NCI-H82 treated with DMSO at 0.1 percent for 48 hours (cell line): Measurements from ENCODE around the gene MMRN2.
"Not testable (repeated sequence)": the region's sequence is repeated elsewhere in the genome, so short reads cannot be mapped to it uniquely, and the experiment has no call there.

Source experiments
- DNase-seq: peaks from one replicate; lab custom pipeline; 2025; ENCODE audit not compliant: unreplicated experiment; lab: John Stamatoyannopoulos, UW

The MMRN2 gene

GRCh38 chr10:86941426-86941825 is 16.0 kb downstream of the MMRN2 start:
- DNase-seq = no peak

GRCh38 chr10:86940677-86941076 is 16.7 kb downstream of the MMRN2 start:
- no peak for DNase-seq

- DNase-seq = not testable (repeated sequence)
Observed at GRCh38 chr10:86940076-86940475, 17.3 kb downstream of the MMRN2 start.

DNA sequence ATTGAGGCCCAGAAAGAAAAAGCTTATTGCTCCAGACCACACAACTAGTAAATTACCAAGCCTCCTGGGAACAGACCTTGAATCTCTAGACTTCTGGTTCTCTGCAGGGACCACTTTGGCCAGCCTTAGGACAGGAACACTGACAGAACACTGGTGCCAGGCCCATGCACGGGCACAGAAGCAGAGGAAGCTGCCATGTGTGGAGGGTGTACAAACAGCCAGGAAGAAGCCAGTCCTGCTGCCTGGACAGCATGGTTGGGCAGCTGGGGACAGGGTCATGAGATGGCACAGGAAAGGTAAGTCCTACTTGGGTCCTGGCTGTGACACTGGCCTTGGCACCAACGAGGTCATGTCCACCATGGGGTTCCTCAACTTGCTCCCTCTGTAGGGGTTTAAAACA is 19.2 kb downstream of the MMRN2 start:
- DNase-seq = no peak

DNA sequence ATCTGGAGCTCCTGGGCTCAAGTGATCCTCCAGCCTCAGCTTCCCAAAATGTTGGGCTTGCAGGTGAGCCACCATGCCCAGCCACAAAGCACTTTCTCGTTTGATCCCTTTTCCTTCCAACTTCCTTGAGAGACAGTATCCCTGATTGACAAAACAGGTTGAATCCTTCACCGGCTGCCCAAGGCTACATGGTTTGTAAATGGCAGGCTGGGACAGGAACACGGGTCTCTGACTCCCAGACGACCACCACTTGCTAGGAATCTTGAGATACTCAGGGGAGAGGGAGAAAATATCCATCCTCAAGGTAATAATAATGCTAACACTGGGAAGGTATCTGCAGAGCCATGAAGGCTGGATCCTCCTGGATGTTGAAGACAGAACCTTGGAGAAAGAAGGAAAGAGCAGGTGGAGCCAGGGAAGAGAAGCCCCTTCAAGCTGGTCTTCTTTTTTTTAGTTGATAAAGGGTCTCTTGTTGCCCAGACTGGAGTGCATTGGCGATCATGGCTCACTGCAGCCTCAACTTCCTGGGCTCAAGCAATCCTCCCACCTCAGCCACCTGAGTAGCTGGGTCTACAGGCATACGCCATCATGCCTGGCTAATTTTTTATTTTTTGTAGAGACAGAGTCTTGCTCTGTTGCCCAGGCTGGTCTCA is 19.8 kb downstream of the MMRN2 start:
- DNase-seq = no peak

DNA sequence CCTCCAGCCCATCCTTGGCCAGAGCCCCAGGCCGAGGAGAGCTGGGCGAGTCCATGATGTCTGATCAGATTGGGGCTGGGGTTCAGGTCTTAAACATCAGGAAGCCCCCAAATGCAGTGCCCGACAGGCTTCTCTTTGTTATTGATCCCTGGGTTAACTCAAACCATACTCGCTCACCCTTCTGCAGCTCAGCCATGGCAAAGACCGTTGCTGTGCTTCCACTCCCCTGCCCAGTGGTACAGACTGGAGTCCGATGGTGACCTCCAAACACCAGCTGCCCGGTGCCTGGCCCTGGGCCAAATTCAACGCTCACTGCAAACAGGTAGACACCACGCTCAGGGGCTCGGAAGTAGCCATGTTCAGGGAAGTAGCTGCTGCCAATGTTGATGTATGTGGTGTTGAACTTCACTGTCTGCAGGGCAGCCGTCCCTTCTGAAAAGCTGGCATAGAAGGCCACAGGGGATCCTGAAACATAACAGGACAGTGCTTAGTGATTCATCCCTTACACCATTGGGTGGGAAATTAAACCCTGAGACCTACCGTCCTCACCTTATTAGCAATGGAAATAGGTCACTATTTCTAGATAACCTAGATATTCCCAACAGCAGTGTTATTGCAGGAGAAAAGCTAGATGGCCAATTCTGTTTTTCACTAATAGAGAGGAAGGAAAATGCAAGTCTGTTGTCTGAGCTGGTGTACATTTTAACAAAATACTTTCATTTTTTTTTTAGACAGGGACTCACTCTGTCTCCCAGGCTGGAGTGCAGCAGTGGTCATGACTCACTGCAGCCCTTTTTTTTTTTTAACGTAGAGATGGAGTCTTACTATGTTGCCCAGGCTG is 20.5 kb downstream of the MMRN2 start:
- DNase-seq = no peak

DNA sequence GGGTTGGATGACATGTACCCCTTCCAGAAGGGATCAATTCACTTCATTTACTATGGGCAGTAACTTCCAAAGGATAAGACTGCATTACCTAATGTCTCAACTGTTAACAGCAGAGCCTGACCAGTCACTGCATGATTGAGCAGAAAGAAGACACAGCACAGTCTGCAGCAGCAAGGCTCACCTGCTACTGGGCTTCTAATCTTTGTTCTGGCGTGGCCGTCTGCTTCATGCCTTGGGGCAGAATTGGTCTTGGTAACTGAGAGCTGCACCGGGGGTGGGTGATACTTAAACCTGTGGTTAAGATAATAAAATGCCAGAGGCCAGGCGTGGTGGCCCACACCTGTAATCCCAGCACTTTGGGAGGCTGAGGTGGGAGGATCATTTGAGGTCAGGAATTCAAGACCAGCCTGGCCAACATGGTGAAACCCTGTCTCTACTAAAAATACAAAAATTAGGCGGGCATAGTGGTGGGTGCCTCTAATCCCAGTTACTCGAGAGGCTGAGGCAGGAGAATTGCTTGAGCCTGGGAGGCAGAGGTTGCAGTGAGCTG is 23.2 kb downstream of the MMRN2 start:
- DNase-seq = not testable (repeated sequence)

DNA sequence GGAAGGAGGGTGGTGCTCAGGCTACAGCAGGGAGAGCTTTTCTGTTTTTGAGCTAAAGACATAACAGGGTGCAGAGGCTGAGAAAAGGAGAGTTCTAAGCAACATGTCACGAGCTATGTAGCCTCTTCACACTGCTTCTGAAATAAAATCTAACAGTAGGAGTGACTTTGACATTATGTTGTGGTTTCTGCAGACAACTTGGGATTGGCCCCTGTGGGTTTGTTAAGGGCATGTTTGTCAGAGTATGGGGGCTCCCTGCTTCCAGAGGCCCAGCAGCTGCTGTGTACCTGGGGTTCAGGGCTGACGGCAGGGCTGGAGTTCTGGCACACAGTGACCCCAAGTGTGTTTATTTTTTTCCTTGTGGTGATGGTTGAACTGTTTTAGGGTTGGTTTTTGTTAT is 24.7 kb downstream of the MMRN2 start:
- DNase-seq = no peak

- DNase-seq = no peak
Observed at GRCh38 chr10:86931872-86932271, 25.5 kb downstream of the MMRN2 start.

GRCh38 chr10:86929468-86930380 is 27.7 kb downstream of the MMRN2 start:
- DNase-seq = no peak

- no peak for DNase-seq
Observed at GRCh38 chr10:86922553-86922961, 34.9 kb downstream of the MMRN2 start.

- DNase-seq = no peak
Observed at GRCh38 chr10:86918022-86918471, 39.4 kb downstream of the MMRN2 start.

- DNase-seq = no peak
Observed at GRCh38 chr10:86914734-86915133, 42.7 kb downstream of the MMRN2 start.

DNA sequence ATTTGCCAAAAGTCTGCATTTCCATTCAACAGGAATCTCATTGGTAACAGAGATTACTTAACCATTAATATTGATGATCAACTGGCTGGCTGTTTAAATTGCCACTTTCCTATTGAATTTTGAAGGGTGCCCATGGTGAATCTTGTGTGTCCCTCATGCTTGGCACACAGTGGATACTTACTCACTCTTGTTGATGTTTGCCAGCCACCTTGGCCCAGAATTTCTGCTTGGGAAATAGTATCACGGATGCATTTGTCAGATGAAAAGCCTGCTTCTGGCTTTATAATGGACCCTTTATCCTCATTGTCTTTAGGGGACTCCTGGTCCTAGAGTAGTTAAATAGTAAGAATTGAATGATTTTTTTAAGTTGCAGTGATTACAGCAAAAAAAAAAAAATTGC is 52.0 kb downstream of the MMRN2 start:
- no peak for DNase-seq

GRCh38 chr10:86904600-86904999 is 52.8 kb downstream of the MMRN2 start:
- DNase-seq = no peak

DNA sequence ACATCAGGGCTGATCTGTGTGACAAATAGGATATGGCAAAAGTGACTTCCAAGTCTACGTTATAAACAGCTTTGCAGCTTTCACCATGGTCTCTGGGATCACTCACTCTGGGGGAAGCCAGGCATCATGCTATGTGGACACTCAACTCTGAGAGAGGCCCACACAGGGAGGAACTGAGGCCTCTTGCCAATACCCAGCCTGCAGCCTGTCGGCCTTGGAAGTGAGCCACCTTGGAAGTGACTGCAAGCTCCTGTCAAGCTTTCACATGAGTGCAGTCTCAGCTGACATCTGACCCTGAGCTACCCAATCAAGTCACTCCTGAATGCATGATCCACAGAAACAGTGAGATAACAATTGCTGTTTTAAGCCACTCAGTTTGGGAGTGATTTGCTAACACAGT is 56.5 kb downstream of the MMRN2 start:
- no peak for DNase-seq

GRCh38 chr10:86899670-86900276 is 57.6 kb downstream of the MMRN2 start:
- peak; percentile 4 for DNase-seq

- DNase-seq = peak; percentile 4
Observed at GRCh38 chr10:86899132-86899531, 58.3 kb downstream of the MMRN2 start.

DNA sequence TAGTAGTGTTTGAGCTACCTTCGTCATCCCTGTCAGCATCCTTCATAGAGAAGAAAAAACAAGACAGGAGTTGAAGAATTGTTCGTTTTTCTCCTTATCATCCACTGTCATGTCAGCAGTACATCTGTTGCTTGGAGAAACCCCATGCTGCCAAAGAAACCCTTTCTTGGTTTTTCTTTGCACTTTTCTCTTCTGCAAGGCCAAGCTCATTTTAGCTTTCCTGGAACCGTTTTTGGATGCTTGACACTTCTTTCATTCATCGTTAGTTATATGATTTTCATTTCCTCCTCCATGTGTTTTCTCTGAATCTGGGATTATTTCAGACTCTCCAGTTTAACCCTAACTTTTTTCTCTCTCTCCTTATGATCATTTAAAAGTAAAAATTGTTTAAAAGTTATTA is 58.9 kb downstream of the MMRN2 start:
- no peak for DNase-seq

- no peak for DNase-seq
Observed at GRCh38 chr10:86889997-86890396, 67.4 kb downstream of the MMRN2 start.
